A673 (cell line): ENCODE results near the gene DEPDC1.

Experiments used
- CTCF ChIP-seq: fragments of 300-800, 200-600 bp; sonication (generic); conservative IDR thresholded peaks from 2 replicates; pipeline ENCODE4 v1.5.1; 2017; ENCODE audit warnings: low read depth, mild to moderate bottlenecking, antibody characterized with exemption, low read length, moderate library complexity, mixed read lengths
- EZH2 ChIP-seq: fragments of 200-600 bp; sonication (generic); IDR thresholded peaks from 2 replicates; pipeline ENCODE4 v1.6.1; 2017; ENCODE audit warnings: borderline replicate concordance, low read depth, mild to moderate bottlenecking, mixed read lengths, antibody characterized with exemption, low read length; ENCODE audit not compliant: poor library complexity, severe bottlenecking

GRCh38 chr1:68544651-68545050 lies 47.8 kb upstream of the DEPDC1 start:
- no peak for TF ChIP-seq CTCF
- no peak for TF ChIP-seq EZH2
